NCI-H2196 treated with DMSO at 0.1 percent for 48 hours (cell line): ENCODE measurements around the gene TMEM43.

Experiments
- DNase-seq: peaks from one replicate; lab custom pipeline; 2025; ENCODE audit not compliant: unreplicated experiment; lab: John Stamatoyannopoulos, UW

TMEM43 gene

DNA sequence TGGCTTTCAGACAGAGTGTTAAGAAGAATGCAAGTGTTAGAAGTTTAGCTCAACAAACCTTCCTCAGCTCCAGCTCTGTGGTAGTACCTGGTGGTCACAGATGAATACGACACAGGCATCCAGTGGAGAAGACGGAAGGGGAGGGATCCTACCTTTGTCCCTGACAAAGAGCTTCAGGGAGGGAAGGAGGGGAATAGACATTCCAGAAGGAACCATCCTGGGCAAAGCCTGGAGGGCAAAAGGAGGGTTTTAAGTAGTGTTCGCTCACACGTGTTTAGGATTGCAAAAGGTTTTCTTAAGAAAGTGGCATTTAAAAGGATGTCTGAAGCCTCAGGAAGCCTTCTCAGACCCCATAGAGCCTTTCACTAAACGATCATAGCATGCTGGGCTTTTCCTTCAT lies 3.0 kb upstream of the TMEM43 start:
- no peak for DNase-seq

DNA sequence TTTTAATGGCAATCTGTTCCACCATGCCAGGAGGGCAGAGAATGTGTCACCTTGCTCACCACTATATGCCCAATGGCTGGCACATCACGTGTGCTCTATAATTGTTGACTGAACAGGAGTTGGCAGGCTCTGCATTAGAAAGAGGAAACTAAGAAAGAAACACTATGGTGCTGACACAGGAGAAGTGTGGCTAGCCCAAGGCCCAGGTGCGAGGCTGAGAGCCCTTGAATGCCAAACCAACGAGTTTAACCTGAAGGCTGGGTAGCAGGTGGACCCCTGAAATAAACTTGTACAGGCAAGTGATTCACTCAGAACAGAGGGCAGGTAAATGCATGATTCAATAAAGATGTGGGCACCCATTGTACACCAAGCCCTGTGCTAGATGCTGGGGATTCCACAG lies 2.6 kb upstream of the TMEM43 start:
- DNase-seq: no peak

DNA sequence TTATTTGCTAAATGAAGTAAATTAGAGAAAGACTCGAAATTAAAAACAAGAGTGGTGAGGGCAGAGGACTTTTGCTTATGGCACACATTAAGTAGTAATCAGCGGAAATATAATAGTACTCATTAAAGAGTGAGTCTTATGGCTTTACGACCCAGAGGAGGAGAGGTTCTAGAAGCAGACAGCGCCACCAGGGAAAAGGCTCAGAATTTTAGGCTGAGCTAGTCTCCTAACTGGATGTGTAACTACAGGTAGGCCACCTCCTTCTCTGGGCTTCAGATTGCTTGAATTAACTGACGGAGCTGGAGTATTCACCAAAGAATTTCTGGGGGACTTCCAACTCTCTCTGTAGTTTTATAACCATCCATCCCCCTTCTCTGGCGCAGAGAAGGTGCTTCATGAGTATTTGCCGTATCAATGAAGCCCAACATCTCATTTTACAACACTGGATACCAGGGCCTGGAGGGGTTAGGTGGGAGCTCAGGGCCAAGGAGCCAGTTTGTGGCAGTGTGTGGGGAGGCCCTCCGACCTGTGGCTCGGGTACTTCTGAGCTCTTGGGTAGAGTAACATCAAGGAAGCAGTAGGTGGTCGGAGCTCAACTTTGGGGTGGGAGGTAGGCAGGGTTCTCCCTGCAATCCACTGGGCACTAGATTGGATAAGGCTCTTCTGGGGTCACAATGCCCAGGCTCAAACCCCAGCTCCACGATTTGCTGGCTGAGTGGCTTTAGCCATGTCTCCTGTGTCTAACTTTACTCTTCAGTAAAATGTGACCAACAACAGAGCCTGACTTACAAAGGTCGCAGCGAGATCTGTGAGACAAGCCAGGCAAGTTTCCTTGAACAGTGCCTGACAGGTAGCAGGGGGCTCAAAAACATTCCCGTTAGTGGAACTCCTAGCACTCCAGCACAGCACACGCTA lies 1.3 kb upstream of the TMEM43 start:
- no peak for DNase-seq

- no peak for DNase-seq
Observed at GRCh38 chr3:14124223-14124614, 633 bp upstream of the TMEM43 start.

DNA sequence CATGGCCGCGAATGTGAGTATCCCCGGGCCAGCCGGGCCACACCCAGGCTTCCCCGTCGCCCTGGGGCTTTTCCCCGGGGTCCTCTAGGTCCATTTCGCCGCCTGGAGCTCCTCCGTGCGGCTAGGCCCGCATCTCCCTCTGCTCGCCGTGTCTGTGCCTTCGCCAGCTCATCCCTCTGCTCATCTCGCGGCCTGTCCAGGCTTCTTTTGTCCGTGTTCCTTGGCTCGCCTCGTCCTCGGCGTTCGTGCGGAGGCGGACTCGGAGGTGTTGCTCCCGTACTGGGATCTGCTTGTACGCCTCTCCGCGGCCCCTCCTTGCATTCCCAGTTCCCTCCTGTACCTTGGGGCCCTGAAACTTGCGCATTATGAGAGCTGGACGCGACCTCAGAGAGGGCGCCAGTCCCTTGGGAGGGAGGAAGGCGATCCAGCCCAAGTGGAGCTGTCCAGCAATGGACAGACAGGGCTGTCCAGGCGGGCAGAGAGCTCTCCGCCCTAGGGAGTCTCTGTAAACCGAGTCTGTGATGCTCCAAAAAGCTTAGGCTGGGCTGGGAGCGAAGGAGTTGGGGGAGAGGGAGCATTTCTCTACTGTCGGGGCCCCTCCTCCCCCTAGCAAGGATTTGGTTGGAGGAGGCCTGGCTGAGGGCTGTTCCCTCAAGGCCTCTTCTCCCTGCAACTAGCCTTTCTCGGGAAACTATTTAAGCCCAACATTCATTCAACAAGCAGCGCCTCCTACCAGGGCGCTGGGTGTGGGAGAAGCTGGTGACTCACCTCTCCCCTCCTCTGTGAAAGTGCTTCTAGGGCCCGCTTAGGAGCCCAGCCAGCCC lies 553 bp downstream of the TMEM43 start:
- peak; percentile 3 for DNase-seq

DNA sequence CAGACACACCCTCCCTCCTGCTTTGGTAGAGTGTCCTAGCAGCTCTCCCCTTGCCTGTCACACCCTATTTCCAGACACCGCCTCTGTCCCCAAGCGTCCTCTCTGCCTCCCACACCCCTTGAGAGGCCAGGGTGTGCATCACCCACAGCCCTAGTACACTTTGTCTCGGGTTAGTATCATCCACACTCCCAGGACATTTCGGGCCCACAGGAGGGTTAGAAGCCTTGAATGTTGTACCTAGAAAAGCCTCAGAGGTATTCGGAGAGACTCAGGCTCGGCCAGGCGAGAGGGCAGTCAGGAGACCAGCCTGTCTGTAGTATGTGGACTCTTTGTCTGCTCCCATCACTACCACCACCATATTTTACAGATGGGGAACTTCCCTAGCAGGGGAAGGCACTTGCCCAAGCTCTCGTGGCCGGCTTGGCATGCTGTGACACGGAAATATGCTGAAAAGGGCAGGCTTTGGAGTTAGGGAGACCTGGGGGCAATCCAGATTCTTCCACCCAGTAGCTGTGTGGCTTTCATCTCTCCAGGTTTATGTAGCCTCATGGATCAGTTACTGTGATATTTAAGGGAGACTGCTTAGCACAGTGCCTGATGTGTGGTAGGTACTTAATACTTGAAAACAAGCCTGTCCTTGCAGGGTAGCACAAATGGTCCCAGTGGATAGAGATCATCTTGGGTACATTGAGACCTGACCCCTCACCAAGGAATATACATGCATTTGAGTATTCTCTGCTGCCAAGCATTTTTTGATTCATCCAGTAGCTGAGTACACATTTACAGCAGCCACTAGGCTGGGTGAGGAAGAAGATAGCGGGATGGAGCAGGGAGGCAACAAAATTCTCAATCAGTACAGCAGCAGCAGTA lies 1.4 kb downstream of the TMEM43 start:
- no peak for DNase-seq

GRCh38 chr3:14126887-14127505 lies 2.1 kb downstream of the TMEM43 start:
- no peak for DNase-seq

GRCh38 chr3:14127516-14128161 lies 2.8 kb downstream of the TMEM43 start:
- DNase-seq: no peak

- no peak for DNase-seq
Observed at GRCh38 chr3:14128724-14129123, 3.9 kb downstream of the TMEM43 start.

- DNase-seq: no peak
Observed at GRCh38 chr3:14129296-14129695, 4.4 kb downstream of the TMEM43 start.

DNA sequence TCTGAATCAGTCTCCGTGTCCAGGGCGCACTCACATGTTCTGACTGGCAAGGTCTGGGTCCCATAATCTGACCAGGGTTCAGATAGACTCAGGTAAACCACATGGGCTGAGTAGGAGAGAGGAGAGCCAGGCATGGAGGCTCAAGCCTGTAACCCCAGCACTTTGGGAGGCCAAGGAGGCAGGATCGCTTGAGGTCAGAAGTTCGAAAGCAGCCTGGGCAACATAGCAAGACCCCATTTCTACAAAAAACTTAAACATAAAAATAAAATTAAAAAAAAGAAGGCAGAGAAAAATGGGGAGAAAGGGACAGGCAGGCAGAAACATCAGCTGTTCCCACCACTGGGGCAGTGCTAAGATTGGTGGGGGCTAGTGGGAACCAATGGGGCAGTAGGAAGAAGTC lies 5.4 kb downstream of the TMEM43 start:
- no peak for DNase-seq

DNA sequence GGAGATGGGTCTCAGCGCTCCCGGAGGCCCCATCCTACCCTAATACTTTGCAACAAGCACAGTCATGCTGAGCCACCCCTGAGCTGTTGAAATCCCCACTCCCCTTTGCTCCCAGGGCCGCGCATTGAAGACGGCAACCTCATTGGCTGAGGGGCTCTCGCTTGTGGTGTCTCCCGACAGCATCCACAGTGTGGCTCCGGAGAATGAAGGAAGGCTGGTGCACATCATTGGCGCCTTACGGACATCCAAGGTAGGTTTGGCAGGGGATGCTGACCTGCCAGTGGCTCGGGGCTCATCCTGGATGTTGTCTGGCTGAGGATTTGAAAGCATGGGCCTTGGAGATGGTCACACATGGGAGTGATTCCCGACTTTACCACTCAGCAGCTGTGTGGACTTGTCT lies 5.9 kb downstream of the TMEM43 start:
- DNase-seq: no peak

GRCh38 chr3:14131134-14131533 lies 6.3 kb downstream of the TMEM43 start:
- DNase-seq: no peak

DNA sequence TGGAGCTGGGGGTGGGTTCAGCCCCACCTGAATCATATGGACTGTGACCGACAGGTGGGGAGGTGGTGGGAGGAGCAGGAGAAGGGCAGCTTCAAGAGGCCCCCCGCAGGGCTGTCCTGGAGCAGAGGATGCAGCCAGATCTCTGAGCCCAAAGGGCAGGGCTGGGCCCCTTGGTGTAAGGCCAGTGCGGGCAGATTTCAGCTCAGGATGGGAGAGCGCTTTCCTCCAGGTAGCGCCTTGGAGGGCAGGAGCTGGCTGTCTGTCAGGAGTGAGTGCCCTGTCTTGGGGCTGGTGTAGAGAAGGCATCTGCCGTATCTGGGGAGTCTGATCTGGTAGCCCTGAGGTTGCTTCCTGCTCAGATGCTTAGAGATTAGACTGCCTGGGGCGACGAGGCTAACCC lies 7.3 kb downstream of the TMEM43 start:
- DNase-seq: no peak

DNA sequence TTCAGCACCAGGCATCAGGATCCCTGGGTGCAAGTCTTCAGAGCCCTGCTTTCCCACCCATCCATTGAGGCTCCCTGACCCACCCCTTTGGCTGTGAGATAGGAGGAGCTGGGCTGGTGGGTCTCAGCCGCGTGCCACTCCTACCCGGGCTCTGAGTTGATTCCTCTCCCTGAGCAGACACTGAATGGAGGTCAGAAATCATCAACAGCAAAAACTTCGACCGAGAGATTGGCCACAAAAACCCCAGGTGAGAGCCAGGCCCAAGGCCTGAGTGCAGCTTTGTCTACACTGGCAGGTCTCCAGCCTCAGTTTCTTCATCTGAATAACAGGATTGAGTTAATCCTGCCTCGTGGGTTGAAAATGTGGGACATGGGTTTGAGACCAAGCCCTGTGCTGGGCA lies 7.8 kb downstream of the TMEM43 start:
- DNase-seq: no peak

DNA sequence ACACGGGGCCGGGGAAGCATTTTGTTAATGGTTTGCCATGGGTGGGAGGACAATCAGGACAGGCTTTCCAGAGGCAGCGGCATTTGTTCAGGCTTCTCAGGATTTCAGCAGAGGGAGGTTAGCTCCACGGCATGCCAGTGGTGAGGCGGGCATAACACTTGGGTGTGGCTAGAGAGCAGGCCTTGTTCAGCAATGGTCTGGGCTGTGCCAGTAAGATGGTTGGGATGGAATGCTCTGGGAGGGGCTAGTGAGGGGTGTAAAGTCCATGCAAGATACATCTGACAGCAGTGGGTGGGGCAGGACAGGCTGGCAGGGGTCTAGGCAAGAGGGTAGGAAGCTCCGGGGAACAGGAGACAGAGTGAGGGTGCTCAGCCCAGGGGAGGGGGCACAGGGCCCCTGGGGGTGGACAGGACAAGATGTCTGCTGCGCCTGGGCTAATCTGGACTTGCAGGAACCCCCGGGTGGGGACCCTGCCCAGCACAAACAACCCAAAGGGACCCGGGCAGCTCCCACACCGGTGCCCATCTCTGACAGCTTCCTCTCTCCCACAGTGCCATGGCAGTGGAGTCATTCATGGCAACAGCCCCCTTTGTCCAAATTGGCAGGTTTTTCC lies 8.4 kb downstream of the TMEM43 start:
- no peak for DNase-seq

DNA sequence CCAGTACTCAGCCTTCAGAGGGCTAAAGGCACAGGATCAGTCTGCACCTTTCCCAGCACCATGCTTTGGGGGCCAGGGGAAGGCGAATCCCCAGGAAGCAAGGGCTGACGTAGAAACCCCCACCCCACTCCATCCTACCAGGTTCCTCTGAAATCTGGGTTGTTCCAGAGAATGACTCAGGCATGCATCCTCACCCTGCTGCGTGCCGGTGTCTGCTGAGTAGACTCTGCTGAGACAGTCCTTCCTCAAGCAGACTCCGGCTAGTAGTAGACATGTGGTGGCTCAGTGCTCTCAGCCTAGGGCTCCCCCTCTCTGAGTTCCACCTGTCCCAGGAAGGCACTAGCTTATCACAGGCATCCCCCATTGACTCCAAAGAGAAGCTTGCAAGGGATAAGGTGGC lies 9.0 kb downstream of the TMEM43 start:
- DNase-seq: no peak

GRCh38 chr3:14134291-14134690 lies 9.4 kb downstream of the TMEM43 start:
- DNase-seq: no peak

- no peak for DNase-seq
Observed at GRCh38 chr3:14135581-14135980, 10.7 kb downstream of the TMEM43 start.

GRCh38 chr3:14137004-14137403 lies 12.2 kb downstream of the TMEM43 start:
- no peak for DNase-seq
